ENCODE data around the gene FAM131B.
A peak's percentile ranks its signal among the peaks of the same experiment; 100 is the strongest.

FAM131B gene

GRCh38 chr7:143362131-143363015 is at the start of gene FAM131B:
Gene FAM131B (minus strand): TSS chr7:143362713. CDS start chr7:143362603, 110 bp downstream.
- Histone ChIP-seq H3K27ac (no peak within 1 kb of the TSS), H3K4me3 (peak within 1 kb of the TSS; percentile 84)
- TF ChIP-seq, protein P1, sequence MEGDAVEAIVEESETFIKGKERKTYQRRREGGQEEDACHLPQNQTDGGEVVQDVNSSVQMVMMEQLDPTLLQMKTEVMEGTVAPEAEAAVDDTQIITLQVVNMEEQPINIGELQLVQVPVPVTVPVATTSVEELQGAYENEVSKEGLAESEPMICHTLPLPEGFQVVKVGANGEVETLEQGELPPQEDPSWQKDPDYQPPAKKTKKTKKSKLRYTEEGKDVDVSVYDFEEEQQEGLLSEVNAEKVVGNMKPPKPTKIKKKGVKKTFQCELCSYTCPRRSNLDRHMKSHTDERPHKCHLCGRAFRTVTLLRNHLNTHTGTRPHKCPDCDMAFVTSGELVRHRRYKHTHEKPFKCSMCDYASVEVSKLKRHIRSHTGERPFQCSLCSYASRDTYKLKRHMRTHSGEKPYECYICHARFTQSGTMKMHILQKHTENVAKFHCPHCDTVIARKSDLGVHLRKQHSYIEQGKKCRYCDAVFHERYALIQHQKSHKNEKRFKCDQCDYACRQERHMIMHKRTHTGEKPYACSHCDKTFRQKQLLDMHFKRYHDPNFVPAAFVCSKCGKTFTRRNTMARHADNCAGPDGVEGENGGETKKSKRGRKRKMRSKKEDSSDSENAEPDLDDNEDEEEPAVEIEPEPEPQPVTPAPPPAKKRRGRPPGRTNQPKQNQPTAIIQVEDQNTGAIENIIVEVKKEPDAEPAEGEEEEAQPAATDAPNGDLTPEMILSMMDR (IDR thresholded peaks at IDR 0.05): no peak
- DNase-seq (ENCODE audit: low spot score): no peak

GRCh38 chr7:143411976-143412708 is 49.6 kb upstream of the FAM131B start:
- H3K27ac ChIP-seq: no peak overlapping the region
- no peak overlapping the region for H3K4me3 ChIP-seq
- TF ChIP-seq, protein P1 (IDR thresholded peaks at IDR 0.05): no peak
- DNase-seq (ENCODE audit: low spot score): no peak

DNA sequence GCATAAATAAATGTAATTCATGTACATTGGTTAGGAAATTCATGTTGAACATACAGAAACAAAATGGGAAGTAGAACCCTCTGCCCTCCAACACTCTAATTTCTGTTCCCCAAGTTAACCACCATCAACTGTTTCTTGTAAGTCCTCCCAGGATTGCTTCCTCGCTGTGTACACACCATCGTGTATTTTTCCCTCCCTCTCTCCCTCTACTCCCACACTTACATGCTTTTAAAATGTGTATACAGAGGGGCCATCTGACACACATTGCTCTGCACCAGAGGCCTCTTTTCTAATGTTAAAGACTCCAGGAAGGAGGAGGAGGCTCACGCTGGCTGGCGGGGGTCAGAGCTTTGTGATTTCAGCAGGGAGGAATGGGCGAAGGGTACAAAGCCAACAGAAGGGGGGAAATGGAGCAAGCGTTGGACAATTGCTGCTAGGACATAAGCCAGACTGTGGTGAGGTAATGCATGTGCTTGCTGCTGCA is 48.0 kb upstream of the FAM131B start:
- TF ChIP-seq, protein P1 (IDR thresholded peaks at IDR 0.05): no peak
- H3K4me3 ChIP-seq: no peak overlapping the region
- no peak overlapping the region for H3K27ac ChIP-seq
- no peak for DNase-seq (ENCODE audit: low spot score)

DNA sequence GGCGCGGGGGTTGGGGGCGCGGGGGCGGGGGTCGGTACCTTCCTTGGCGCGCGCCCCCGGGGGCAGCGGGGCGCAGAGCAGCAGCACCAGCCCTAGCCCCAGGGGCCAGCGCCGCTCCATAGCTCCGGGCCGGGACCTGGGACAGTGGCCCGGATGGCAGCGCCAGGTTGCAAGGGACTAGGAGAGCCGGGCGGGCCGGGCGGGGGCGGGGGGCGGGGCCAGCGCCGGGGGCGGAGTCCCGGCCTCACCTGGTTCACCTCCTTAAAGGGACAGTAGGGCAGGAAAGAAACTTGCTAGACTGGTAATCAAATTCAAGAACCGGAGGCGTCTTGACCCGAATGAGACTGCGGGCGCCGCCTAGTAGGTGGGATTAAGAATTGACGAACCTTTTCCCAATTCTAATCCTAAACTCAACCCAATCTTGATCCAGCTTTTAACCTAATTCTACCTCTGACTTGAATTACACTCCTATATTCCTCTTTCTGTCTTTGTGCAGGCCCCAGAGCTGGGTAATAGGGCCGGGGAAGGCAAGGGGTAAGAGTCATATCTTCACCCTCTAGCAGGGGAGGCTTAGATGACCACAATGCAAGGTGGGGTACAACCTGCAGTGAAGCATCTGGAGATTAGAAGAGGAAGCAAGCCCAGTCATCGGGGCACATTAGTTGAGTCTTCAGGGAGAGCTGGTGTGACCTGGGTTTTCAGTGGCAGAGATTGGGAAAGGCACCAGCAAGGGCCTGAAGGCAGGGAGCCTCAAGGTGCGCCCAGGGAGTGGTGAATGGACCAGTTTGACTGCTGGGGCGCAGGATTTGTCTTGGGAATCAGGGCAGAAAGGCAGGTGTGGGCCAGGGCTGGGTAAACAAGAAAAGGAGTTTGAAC is 46.4 kb upstream of the FAM131B start, which contains the start of gene EPHA1:
TSS of gene EPHA1 (minus strand) at position 171 of the 876 bp plus-strand sequence. CDS start at position 120, 51 bp downstream.
- peak within 1 kb of the TSS; percentile 42 for H3K4me3 ChIP-seq
- no peak for DNase-seq (ENCODE audit: low spot score)
- H3K27ac ChIP-seq: no peak within 1 kb of the TSS
- TF ChIP-seq, protein P1 (IDR thresholded peaks at IDR 0.05): no peak

GRCh38 chr7:143408252-143408685 is 45.8 kb upstream of the FAM131B start:
- TF ChIP-seq, protein P1 (IDR thresholded peaks at IDR 0.05): no peak
- peak overlapping the region; percentile 42 for H3K4me3 ChIP-seq
- no peak for DNase-seq (ENCODE audit: low spot score)
- no peak overlapping the region for H3K27ac ChIP-seq

All from coronary artery (tissue), 2 donors.